HG02938 (cell line): ENCODE data around the gene DCAF12L1.

Experiments
- ATAC-seq: cut with Tn5 transposase; IDR thresholded peaks from one replicate; pipeline ENCODE4 v1.9.1; 2021; ENCODE audit warnings: mild to moderate bottlenecking, moderate library complexity; ENCODE audit not compliant: unreplicated experiment

Gene DCAF12L1

GRCh38 chrX:126552313-126553022, at the start of gene DCAF12L1:
TSS of gene DCAF12L1 (minus strand) at chrX:126552814. CDS start at chrX:126552608, 206 bp downstream.
- ATAC-seq, result no peak

- ATAC-seq, result no peak
These were observed 28.3 kb upstream of the DCAF12L1 start for GRCh38 chrX:126580877-126581276.

GRCh38 chrX:126575911-126576310, 23.3 kb upstream of the DCAF12L1 start:
- ATAC-seq, result no peak

GRCh38 chrX:126557151-126557550, 4.5 kb upstream of the DCAF12L1 start:
- no peak for ATAC-seq

GRCh38 chrX:126551725-126552312, 795 bp downstream of the DCAF12L1 start:
- no peak for ATAC-seq

GRCh38 chrX:126551306-126551705, 1.3 kb downstream of the DCAF12L1 start:
- no peak for ATAC-seq

- ATAC-seq, result no peak
These were observed 1.8 kb downstream of the DCAF12L1 start for GRCh38 chrX:126550816-126551215.

- no peak for ATAC-seq
These were observed 42.7 kb downstream of the DCAF12L1 start for GRCh38 chrX:126509923-126510322.
